ENCODE results near the gene GNG12.

GNG12 gene

GRCh38 chr1:67691712-67692111 is 141.6 kb downstream of the GNG12 start:
- no peak overlapping the region for H3K27ac ChIP-seq (ENCODE audit: low read depth, low read length)
- H3K36me3 ChIP-seq (ENCODE audit: insufficient read depth, low read length) = peaks cover 16% of the 10 kb centered on the region
- H2AFZ ChIP-seq (ENCODE audit: low read length, unreplicated experiment) = no peak overlapping the region
- H3K79me2 ChIP-seq (ENCODE audit: control insufficient read depth, insufficient read depth, low read length, unreplicated experiment) = peaks cover 7% of the 10 kb centered on the region
- no peaks in the 10 kb centered on the region for H3K27me3 ChIP-seq (ENCODE audit: insufficient read depth, low read length)
- no peak overlapping the region for H3K4me3 ChIP-seq (ENCODE audit: low read depth, low read length)
- H3K4me1 ChIP-seq (ENCODE audit: control insufficient read depth, insufficient read depth, low read length, unreplicated experiment) = peaks cover 12% of the 10 kb centered on the region

GRCh38 chr1:67690411-67690810 is 142.9 kb downstream of the GNG12 start:
- Histone ChIP-seq H2AFZ (ENCODE audit: low read length, unreplicated experiment) (no peak overlapping the region), H3K36me3 (ENCODE audit: insufficient read depth, low read length) (peaks cover 16% of the 10 kb centered on the region), H3K27ac (ENCODE audit: low read depth, low read length) (0 out of 2 replicates have a peak overlapping the region, but pooled peaks have one; percentile 2), H3K4me1 (ENCODE audit: control insufficient read depth, insufficient read depth, low read length, unreplicated experiment) (peaks cover 12% of the 10 kb centered on the region), H3K79me2 (ENCODE audit: control insufficient read depth, insufficient read depth, low read length, unreplicated experiment) (peaks cover 19% of the 10 kb centered on the region), H3K4me3 (ENCODE audit: low read depth, low read length) (no peak overlapping the region), H3K27me3 (ENCODE audit: insufficient read depth, low read length) (no peaks in the 10 kb centered on the region)

GRCh38 chr1:67690018-67690363 is 143.3 kb downstream of the GNG12 start:
- H3K27ac ChIP-seq (ENCODE audit: low read depth, low read length) = peak overlapping the region; percentile 82; the same call in 1 of the 2 replicates
- peaks cover 12% of the 10 kb centered on the region for H3K4me1 ChIP-seq (ENCODE audit: control insufficient read depth, insufficient read depth, low read length, unreplicated experiment)
- peaks cover 20% of the 10 kb centered on the region for H3K79me2 ChIP-seq (ENCODE audit: control insufficient read depth, insufficient read depth, low read length, unreplicated experiment)
- H3K4me3 ChIP-seq (ENCODE audit: low read depth, low read length) = no peak overlapping the region
- H2AFZ ChIP-seq (ENCODE audit: low read length, unreplicated experiment) = no peak overlapping the region
- H3K36me3 ChIP-seq (ENCODE audit: insufficient read depth, low read length) = peaks cover 16% of the 10 kb centered on the region
- H3K27me3 ChIP-seq (ENCODE audit: insufficient read depth, low read length) = no peaks in the 10 kb centered on the region

- Histone ChIP-seq H3K4me1 (ENCODE audit: control insufficient read depth, insufficient read depth, low read length, unreplicated experiment) (peaks cover 14% of the 10 kb centered on the region), H3K27me3 (ENCODE audit: insufficient read depth, low read length) (no peaks in the 10 kb centered on the region), H3K36me3 (ENCODE audit: insufficient read depth, low read length) (peaks cover 16% of the 10 kb centered on the region), H3K4me3 (ENCODE audit: low read depth, low read length) (no peak overlapping the region), H3K79me2 (ENCODE audit: control insufficient read depth, insufficient read depth, low read length, unreplicated experiment) (peaks cover 20% of the 10 kb centered on the region), H2AFZ (ENCODE audit: low read length, unreplicated experiment) (no peak overlapping the region), H3K27ac (ENCODE audit: low read depth, low read length) (peak overlapping the region; percentile 82)
Measured at GRCh38 chr1:67689267-67690017, 143.8 kb downstream of the GNG12 start.

- H3K79me2 ChIP-seq (ENCODE audit: control insufficient read depth, insufficient read depth, low read length, unreplicated experiment) = peaks cover 20% of the 10 kb centered on the region
- H3K27me3 ChIP-seq (ENCODE audit: insufficient read depth, low read length) = no peaks in the 10 kb centered on the region
- H3K4me1 ChIP-seq (ENCODE audit: control insufficient read depth, insufficient read depth, low read length, unreplicated experiment) = peaks cover 21% of the 10 kb centered on the region
- H2AFZ ChIP-seq (ENCODE audit: low read length, unreplicated experiment) = no peak overlapping the region
- peak overlapping the region; percentile 82 for H3K4me3 ChIP-seq (ENCODE audit: low read depth, low read length)
- H3K36me3 ChIP-seq (ENCODE audit: insufficient read depth, low read length) = peaks cover 16% of the 10 kb centered on the region
- H3K27ac ChIP-seq (ENCODE audit: low read depth, low read length) = peak overlapping the region; percentile 82
Measured at GRCh38 chr1:67688526-67689219, 144.6 kb downstream of the GNG12 start.

- H3K27me3 ChIP-seq (ENCODE audit: insufficient read depth, low read length) = no peaks in the 10 kb centered on the region
- H3K79me2 ChIP-seq (ENCODE audit: control insufficient read depth, insufficient read depth, low read length, unreplicated experiment) = peaks cover 20% of the 10 kb centered on the region
- peak overlapping the region; percentile 82 for H3K27ac ChIP-seq (ENCODE audit: low read depth, low read length)
- peak overlapping the region; percentile 82 for H3K4me3 ChIP-seq (ENCODE audit: low read depth, low read length)
- H3K4me1 ChIP-seq (ENCODE audit: control insufficient read depth, insufficient read depth, low read length, unreplicated experiment) = peaks cover 32% of the 10 kb centered on the region
- no peak overlapping the region for H2AFZ ChIP-seq (ENCODE audit: low read length, unreplicated experiment)
- peaks cover 16% of the 10 kb centered on the region for H3K36me3 ChIP-seq (ENCODE audit: insufficient read depth, low read length)
Measured at GRCh38 chr1:67687649-67688048, 145.6 kb downstream of the GNG12 start.

GRCh38 chr1:67687198-67687545 is 146.1 kb downstream of the GNG12 start:
- Histone ChIP-seq H3K4me1 (ENCODE audit: control insufficient read depth, insufficient read depth, low read length, unreplicated experiment) (peaks cover 34% of the 10 kb centered on the region), H3K27me3 (ENCODE audit: insufficient read depth, low read length) (no peaks in the 10 kb centered on the region), H3K27ac (ENCODE audit: low read depth, low read length) (peak overlapping the region; percentile 82), H3K79me2 (ENCODE audit: control insufficient read depth, insufficient read depth, low read length, unreplicated experiment) (peaks cover 20% of the 10 kb centered on the region), H2AFZ (ENCODE audit: low read length, unreplicated experiment) (no peak overlapping the region), H3K4me3 (ENCODE audit: low read depth, low read length) (peak overlapping the region; percentile 82), H3K36me3 (ENCODE audit: insufficient read depth, low read length) (peaks cover 16% of the 10 kb centered on the region)

- Histone ChIP-seq H3K4me1 (ENCODE audit: control insufficient read depth, insufficient read depth, low read length, unreplicated experiment) (peaks cover 38% of the 10 kb centered on the region), H3K79me2 (ENCODE audit: control insufficient read depth, insufficient read depth, low read length, unreplicated experiment) (peaks cover 20% of the 10 kb centered on the region), H3K36me3 (ENCODE audit: insufficient read depth, low read length) (peaks cover 16% of the 10 kb centered on the region), H2AFZ (ENCODE audit: low read length, unreplicated experiment) (no peak overlapping the region), H3K27ac (ENCODE audit: low read depth, low read length) (peak overlapping the region; percentile 82), H3K4me3 (ENCODE audit: low read depth, low read length) (peak overlapping the region; percentile 82), H3K27me3 (ENCODE audit: insufficient read depth, low read length) (no peaks in the 10 kb centered on the region)
Measured at GRCh38 chr1:67686267-67687197, 146.7 kb downstream of the GNG12 start.

GRCh38 chr1:67685558-67686266 is 147.6 kb downstream of the GNG12 start:
- peaks cover 16% of the 10 kb centered on the region for H3K36me3 ChIP-seq (ENCODE audit: insufficient read depth, low read length)
- peak overlapping the region; percentile 82 for H3K4me3 ChIP-seq (ENCODE audit: low read depth, low read length)
- H2AFZ ChIP-seq (ENCODE audit: low read length, unreplicated experiment) = no peak overlapping the region

GRCh38 chr1:67685067-67685557 is 148.2 kb downstream of the GNG12 start, which contains the start of gene GADD45A:
GADD45A (plus strand) TSS chr1:67685201; CDS start chr1:67685495, 294 bp downstream.
- peaks cover 16% of the 10 kb centered on the region for H3K36me3 ChIP-seq (ENCODE audit: insufficient read depth, low read length)
- H3K79me2 ChIP-seq (ENCODE audit: control insufficient read depth, insufficient read depth, low read length, unreplicated experiment) = peaks cover 20% of the 10 kb centered on the region
- peak within 1 kb of the TSS; percentile 82 for H3K4me3 ChIP-seq (ENCODE audit: low read depth, low read length)
- H3K4me1 ChIP-seq (ENCODE audit: control insufficient read depth, insufficient read depth, low read length, unreplicated experiment) = peaks cover 41% of the 10 kb centered on the region
- peak within 1 kb of the TSS; percentile 85 for H3K27ac ChIP-seq (ENCODE audit: low read depth, low read length)
- H2AFZ ChIP-seq (ENCODE audit: low read length, unreplicated experiment) = peak within 1 kb of the TSS; percentile 55
- H3K27me3 ChIP-seq (ENCODE audit: insufficient read depth, low read length) = no peaks in the 10 kb centered on the region

More at GRCh38 chr1:67685558-67686266, 147.6 kb downstream of the GNG12 start:
- Histone ChIP-seq H3K4me1 (ENCODE audit: control insufficient read depth, insufficient read depth, low read length, unreplicated experiment) (peaks cover 38% of the 10 kb centered on the region), H3K79me2 (ENCODE audit: control insufficient read depth, insufficient read depth, low read length, unreplicated experiment) (peaks cover 20% of the 10 kb centered on the region), H3K27me3 (ENCODE audit: insufficient read depth, low read length) (no peaks in the 10 kb centered on the region), H3K27ac (ENCODE audit: low read depth, low read length) (peak overlapping the region; percentile 82)

Data from ACC112 (cell line).